ENCODE data around the gene CDT1.

CDT1 gene

DNA sequence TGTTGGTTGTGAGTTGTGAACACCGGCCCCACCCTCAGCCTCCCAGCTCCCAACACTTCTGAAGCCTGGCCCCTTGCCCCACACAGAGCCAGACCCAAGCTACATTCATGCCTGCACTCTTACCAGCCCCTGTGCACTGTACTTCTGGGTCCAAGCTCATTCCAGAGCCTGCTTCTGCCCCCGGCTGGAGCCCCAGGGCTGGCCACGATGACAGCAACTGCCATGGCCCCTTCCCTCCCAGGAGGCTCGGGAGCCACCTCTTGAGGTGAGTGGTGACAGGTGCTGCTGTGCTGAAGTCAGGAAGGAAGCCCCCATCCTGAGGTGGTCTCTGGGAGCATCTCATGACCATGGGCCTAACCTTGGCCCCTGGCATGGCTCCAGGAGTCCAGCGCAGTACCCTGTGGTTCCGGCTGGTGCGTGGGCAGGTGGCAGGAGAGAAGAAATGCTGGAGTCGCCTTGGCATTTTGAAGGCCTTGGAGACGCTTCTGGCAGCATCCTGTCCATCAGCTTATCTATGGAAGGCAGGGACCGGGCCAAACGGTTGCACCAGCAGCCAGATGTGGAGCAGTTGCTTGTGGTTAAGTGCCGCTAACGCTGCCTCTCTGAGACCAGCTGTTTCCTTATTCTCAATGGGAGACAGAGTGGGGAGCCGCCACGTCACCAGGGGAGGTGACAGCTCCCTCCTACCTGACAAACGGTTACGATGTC is 3.9 kb upstream of the CDT1 start:
- DNase-seq (ENCODE audit: insufficient read length): no peak
- no peak for FAIRE-seq
- no peak for TF ChIP-seq POLR2A (IDR thresholded peaks at IDR 0.05; ENCODE audit: low read depth, low read length)
- TF ChIP-seq POLR2AphosphoS5 (IDR thresholded peaks at IDR 0.05; ENCODE audit: low read depth, low read length): no peak
- TF ChIP-seq TAF1 (IDR thresholded peaks at IDR 0.05; ENCODE audit: borderline replicate concordance, low read depth, low read length): no peak

DNA sequence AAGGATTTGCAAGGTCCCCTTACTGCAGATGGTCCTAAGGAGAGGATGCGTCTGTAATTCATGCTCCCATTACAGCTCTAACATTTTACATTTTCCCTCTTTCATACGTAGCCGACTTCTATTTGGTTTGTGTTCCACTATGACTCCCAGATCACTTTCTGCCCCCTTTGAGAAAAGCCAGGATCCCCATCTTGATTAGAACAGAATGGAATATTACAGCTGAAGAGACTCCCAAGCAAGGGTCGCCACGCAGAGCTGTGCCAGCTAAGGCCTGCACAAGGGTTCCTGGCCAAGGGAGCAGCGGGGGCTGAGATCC is 3.4 kb upstream of the CDT1 start:
- TF ChIP-seq POLR2AphosphoS5 (IDR thresholded peaks at IDR 0.05; ENCODE audit: low read depth, low read length) (no peak), TAF1 (IDR thresholded peaks at IDR 0.05; ENCODE audit: borderline replicate concordance, low read depth, low read length) (no peak), POLR2A (IDR thresholded peaks at IDR 0.05; ENCODE audit: low read depth, low read length) (no peak)
- DNase-seq (ENCODE audit: insufficient read length) (no peak), FAIRE-seq (no peak)

DNA sequence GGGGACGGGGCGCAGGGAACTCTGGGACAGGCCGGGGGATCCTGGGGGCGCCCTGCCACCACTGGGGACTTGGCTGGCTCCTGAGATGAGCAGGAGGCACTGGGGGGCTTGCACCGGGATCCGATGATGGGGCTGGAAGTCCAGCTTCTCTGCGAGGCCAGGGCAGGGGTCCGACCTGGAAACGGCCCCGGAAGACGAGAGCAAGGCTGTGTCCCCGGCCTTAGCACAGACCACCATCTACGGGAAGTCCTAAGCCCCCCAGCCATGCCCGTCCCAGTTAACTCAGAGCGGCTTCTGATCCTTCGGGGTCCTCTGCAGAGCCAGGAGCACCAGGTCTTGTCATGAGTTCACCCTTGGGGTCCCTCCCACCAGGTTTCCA is 573 bp downstream of the CDT1 start:
- TF ChIP-seq TAF1 (IDR thresholded peaks at IDR 0.05; ENCODE audit: borderline replicate concordance, low read depth, low read length) (no peak), POLR2AphosphoS5 (IDR thresholded peaks at IDR 0.05; ENCODE audit: low read depth, low read length) (no peak), POLR2A (IDR thresholded peaks at IDR 0.05; ENCODE audit: low read depth, low read length) (no peak; the same call in 1 of the 2 replicates)
- no peak for FAIRE-seq
- no peak for DNase-seq (ENCODE audit: insufficient read length)

DNA sequence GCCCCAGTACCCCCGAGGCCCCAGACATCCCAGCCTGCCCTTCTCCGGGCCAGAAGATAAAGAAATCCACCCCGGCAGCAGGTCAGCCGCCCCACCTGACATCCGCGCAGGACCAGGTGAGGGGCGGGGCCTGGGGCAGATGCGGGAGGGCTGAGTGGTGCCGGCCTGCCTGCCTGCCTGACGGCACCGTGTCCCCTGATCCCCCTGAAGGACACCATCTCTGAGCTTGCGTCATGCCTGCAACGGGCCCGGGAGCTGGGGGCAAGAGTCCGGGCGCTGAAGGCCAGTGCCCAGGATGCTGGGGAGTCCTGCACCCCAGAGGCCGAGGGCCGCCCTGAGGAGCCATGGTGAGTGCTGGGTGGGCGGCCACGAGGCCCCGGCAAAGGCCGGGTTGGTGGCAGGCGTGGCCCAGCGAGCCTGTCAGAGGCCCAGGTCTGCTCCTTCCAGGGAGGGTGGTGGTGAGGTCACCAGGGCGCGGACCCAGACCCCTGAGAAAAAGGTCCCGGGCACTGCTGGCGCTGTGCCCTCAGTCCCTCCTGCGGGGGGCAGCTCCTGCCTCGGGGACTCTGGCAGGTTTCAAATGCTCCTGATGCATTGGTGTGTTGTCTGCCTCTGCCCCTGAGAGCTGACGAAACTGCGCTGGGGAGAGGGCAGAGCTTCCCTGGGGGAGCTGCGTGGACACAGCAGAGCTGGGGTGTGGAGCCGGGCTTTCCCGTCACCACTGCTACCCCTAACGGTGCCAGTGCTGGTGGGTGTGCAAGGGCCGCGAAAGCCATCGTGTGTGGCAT is 1.2 kb downstream of the CDT1 start:
- no peak for FAIRE-seq
- DNase-seq (ENCODE audit: insufficient read length): peak; percentile 76
- no peak for TF ChIP-seq TAF1 (IDR thresholded peaks at IDR 0.05; ENCODE audit: borderline replicate concordance, low read depth, low read length)
- no peak; the same call in 1 of the 2 replicates for TF ChIP-seq POLR2A (IDR thresholded peaks at IDR 0.05; ENCODE audit: low read depth, low read length)
- no peak for TF ChIP-seq POLR2AphosphoS5 (IDR thresholded peaks at IDR 0.05; ENCODE audit: low read depth, low read length)

DNA sequence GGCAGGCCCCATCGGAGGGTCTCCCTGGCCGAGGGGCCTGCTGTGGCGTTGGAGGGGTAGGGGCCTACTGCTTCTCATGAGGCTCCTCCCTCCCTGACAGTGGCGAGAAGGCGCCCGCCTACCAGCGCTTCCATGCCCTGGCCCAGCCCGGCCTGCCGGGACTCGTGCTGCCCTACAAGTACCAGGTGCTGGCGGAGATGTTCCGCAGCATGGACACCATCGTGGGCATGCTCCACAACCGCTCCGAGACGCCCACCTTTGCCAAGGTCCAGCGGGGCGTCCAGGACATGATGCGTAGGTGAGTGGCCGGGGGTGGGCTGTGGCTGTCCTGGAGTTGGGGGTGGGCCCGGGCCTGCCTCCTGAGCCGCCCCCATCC is 1.7 kb downstream of the CDT1 start:
- no peak for TF ChIP-seq TAF1 (IDR thresholded peaks at IDR 0.05; ENCODE audit: borderline replicate concordance, low read depth, low read length)
- no peak for TF ChIP-seq POLR2A (IDR thresholded peaks at IDR 0.05; ENCODE audit: low read depth, low read length)
- no peak for TF ChIP-seq POLR2AphosphoS5 (IDR thresholded peaks at IDR 0.05; ENCODE audit: low read depth, low read length)
- DNase-seq (ENCODE audit: insufficient read length) (no peak), FAIRE-seq (no peak)

DNA sequence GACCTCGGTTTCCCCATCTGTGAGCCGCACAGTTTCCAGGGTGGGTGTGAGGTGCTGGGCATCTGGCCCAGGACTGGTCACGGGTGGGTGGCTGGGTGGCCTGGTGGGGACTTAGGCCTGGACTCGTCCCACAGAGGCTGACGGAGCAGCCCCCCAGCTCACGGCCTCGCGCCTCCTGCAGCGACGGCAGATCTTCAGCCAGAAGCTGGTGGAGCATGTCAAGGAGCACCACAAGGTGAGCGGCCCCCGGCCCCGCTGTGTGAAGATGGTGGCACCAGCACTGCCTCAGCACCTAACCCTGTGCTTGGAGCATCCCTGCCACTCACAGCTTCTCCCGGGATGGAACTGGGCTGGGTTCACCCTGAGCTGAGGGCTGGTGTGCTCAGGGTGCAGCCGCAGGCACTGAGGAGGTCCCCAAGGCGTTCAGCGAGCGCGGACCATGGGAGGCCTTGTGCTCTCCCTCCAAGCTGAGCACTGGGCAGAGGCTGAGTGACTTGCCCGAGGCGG is 2.4 kb downstream of the CDT1 start:
- FAIRE-seq (no peak), DNase-seq (ENCODE audit: insufficient read length) (no peak)
- no peak; the same call in 1 of the 2 replicates for TF ChIP-seq POLR2AphosphoS5 (IDR thresholded peaks at IDR 0.05; ENCODE audit: low read depth, low read length)
- TF ChIP-seq TAF1 (IDR thresholded peaks at IDR 0.05; ENCODE audit: borderline replicate concordance, low read depth, low read length): no peak
- no peak for TF ChIP-seq POLR2A (IDR thresholded peaks at IDR 0.05; ENCODE audit: low read depth, low read length)

DNA sequence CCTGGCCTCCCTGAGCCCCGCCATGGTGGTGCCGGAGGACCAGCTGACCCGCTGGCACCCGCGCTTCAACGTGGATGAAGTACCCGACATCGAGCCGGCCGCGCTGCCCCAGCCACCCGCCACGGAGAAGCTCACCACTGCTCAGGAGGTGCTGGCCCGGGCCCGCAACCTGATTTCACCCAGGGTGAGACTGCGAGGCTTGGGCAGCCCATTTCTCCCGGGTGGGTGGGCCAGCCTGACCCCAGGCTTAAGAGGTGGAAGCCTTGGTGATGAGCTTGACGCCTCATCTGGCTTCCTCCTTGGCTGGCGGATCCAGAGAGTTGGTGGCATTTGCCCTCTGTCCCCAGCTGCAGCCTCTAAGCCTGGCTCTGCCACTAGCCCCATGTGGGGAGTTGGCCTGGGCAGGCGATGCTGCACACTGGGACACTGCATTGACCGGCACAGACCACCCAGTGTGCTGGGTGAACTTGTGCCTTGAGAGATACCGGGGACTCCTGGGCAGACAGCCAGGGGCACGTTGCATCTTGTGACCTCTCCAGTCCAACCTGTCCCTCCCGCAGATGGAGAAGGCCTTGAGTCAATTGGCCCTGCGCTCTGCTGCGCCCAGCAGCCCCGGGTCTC is 3.0 kb downstream of the CDT1 start:
- FAIRE-seq (no peak), DNase-seq (ENCODE audit: insufficient read length) (no peak)
- TF ChIP-seq POLR2AphosphoS5 (IDR thresholded peaks at IDR 0.05; ENCODE audit: low read depth, low read length) (no peak), POLR2A (IDR thresholded peaks at IDR 0.05; ENCODE audit: low read depth, low read length) (no peak), TAF1 (IDR thresholded peaks at IDR 0.05; ENCODE audit: borderline replicate concordance, low read depth, low read length) (no peak)

DNA sequence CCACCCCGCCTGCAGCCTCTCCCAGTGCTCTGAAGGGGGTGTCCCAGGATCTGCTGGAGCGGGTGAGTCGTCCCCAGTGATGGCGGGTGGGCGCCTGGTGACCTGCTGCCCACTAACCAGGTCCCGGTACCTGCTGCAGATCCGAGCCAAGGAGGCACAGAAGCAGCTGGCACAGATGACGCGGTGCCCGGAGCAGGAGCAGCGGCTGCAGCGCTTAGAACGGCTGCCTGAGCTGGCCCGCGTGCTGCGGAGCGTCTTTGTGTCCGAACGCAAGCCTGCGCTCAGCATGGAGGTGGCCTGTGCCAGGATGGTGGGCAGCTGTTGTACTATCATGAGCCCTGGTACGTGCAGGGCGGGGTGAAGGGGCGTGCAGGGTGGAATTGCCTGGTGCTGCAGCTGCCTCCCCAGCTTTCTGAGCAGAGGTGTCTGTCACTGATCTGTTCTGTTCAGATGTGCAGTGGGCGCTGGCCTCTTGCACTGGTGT is 3.6 kb downstream of the CDT1 start:
- TF ChIP-seq TAF1 (IDR thresholded peaks at IDR 0.05; ENCODE audit: borderline replicate concordance, low read depth, low read length) (no peak), POLR2AphosphoS5 (IDR thresholded peaks at IDR 0.05; ENCODE audit: low read depth, low read length) (no peak; the same call in 1 of the 2 replicates), POLR2A (IDR thresholded peaks at IDR 0.05; ENCODE audit: low read depth, low read length) (peak; percentile 7; the same call in 1 of the 2 replicates)
- no peak for DNase-seq (ENCODE audit: insufficient read length)
- FAIRE-seq: no peak

DNA sequence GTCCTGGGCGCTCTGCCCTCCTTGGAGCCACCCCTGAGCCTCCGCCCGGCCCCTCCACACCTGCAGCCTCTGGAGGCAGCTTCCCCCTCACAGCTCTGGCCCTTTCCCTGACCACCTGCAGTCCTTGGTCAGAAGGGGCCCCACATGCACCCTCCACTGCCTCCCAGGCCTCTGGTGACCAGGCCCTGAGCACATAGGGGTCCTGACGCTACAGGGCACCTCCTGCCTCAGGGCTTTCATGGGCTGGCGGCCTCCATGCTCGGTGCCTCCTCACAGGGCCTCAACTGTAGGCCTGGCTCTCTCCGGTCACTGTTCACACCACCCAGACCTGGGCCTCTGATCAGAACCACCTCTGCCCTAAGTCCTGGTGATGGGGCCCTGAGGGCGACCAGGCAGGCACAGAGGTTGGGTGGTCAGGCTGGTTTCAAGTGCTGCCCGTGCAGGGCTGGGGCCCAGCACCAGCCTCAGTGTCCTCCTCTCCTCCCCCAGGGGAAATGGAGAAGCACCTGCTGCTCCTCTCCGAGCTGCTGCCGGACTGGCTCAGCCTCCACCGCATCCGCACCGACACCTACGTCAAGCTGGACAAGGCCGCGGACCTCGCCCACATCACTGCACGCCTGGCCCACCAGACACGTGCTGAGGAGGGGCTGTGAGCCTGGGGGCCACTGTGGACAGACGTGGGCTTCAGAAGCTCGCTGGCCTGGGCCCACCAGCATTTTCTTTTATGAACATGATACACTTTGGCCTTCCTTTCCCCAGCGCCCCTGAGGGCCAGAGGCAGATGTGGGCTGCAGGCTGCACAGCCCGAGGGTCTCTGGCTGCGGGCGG is 4.3 kb downstream of the CDT1 start:
- FAIRE-seq (no peak), DNase-seq (ENCODE audit: insufficient read length) (no peak)
- peak; percentile 72 for TF ChIP-seq POLR2AphosphoS5 (IDR thresholded peaks at IDR 0.05; ENCODE audit: low read depth, low read length)
- TF ChIP-seq POLR2A (IDR thresholded peaks at IDR 0.05; ENCODE audit: low read depth, low read length): peak; percentile 48; the same call in 1 of the 2 replicates
- no peak for TF ChIP-seq TAF1 (IDR thresholded peaks at IDR 0.05; ENCODE audit: borderline replicate concordance, low read depth, low read length)

DNA sequence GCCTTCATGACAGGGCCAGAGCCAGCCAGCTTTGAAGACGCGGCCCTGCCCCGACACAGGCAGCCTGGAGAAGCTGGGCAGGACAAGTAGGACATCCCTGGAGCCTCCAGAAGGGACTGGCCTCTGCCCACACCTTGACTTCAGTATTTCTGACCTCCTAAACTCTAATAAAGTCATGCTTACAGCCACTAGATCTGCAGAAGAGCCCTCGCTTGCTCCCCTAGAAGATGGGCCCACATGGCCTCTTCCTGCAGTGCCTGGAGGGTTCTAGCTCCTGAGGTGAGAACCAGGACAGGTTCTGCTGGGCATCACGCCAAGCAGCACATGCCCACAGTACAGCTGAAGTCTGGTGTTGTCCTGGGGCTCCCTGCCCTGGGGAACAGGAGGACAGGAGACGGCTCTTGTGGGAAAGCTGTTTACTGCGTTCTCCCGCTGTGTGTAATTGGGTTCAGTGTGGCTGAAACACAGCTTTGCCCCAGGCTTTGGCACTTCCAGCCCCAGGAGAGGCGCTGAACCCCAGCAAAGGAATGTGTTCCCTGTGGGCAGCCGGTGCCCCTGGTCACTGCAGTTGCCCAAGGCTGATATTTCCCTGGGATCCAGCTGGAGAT is 5.6 kb downstream of the CDT1 start:
- DNase-seq (ENCODE audit: insufficient read length): no peak
- TF ChIP-seq POLR2A (IDR thresholded peaks at IDR 0.05; ENCODE audit: low read depth, low read length): peak; percentile 50
- no peak for TF ChIP-seq TAF1 (IDR thresholded peaks at IDR 0.05; ENCODE audit: borderline replicate concordance, low read depth, low read length)
- TF ChIP-seq POLR2AphosphoS5 (IDR thresholded peaks at IDR 0.05; ENCODE audit: low read depth, low read length): no peak; the same call in 1 of the 2 replicates
- FAIRE-seq: no peak
